SH-SY5Y (cell line): Measurements from ENCODE around the gene ATP12A.

Experiments used
- GATA2 ChIP-seq: IDR thresholded peaks from 2 replicates; pipeline ENCODE4 v1.6.1; 2011; ENCODE audit warnings: mild to moderate bottlenecking, low read depth, low read length
- GATA3 ChIP-seq: IDR thresholded peaks from 2 replicates; pipeline ENCODE4 v1.6.1; 2011; ENCODE audit warnings: low read depth, mild to moderate bottlenecking, low read length, moderate library complexity

The ATP12A gene

DNA sequence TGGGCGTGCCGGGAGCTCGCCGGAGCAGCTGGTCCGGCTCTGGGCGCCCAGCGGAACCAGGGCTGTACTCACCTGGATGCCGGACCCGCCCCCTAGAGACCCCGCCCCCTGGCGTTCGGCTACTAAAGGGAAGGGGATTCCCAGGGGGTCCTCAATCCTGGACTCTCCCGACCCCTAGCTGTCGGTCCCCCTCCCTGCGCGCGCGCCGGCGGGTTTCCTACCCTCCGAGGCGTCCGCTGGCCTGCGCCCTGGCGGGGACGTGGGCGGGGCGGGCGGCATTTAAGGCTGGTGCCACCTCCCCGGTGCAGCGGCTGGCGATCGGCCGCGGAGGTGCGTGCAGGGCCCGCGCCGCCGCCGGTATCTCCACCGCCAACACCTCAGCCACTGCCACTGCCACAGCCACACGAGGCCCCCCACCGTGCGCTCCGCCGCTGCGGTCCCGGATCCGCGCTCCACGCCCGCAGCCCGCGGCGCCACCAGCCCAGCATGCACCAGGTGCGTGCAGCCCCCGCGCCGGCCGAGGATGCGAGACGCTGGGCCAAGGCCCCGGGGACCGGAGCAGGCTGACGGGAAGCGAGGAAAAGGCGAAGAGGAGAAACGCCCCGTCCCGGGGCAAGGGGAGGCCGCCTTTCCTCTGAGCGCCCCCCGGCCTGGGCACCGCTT, at the start of gene ATP12A:
TSS of gene ATP12A (plus strand) at position 151 of the 663 bp plus-strand sequence. CDS start at position 487, 336 bp downstream.
- TF ChIP-seq GATA2 (no peak), GATA3 (no peak)

DNA sequence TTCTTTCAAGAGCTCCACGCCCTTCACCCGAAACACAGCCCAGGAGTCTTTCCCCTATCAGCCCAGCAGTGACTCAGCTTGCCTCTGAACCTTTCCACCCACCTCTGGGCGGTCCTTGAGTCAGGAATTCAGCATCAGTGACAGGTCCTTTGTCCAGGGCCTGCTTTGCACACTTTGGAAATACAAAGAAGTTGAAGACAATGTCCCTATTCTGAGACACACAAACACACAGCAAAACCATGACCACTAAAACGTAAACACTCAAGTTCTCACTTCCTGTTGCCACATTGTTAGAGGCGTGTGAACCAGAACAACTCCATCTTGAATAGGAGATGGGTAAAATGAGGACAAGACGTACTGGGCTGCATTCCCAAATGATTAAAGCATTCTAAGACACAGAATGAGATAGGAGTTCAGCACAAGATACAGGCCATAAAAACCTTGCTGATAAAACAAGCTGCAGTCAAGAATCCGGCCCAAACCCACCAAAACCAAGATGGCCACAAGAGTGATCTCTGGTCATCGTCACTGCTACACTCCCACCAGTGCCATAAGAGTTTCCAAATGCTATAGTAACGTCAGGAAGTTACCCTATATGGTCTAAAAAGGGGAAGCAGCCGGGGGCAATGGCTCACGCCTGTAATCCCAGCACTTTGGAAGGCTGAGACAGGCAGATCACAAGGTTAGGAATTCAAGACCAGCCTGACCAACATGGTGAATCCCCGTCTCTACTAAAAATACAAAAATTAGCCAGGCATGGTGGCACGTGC, 49.2 kb upstream of the ATP12A start:
- TF ChIP-seq GATA2 (no peak), GATA3 (no peak)

DNA sequence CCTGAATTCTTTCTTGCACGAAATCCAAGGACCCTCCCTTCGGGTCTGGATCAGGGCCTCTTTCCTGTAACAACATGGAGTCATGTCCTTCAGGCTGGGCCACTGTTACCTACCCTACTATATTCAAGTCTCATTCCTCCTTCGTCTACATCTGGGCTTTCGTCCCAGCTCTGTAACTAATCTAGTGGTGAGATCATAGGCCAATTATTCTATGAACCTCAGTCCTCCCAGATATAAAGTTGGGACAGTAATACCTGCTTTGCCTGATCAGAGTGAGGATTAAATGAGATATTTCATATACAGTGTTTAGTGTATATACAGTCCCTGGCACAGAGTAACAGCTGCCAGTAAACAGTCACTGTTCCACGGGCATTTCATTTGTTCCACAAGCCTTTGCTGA, 48.3 kb upstream of the ATP12A start:
- TF ChIP-seq GATA3: no peak
- no peak for TF ChIP-seq GATA2

DNA sequence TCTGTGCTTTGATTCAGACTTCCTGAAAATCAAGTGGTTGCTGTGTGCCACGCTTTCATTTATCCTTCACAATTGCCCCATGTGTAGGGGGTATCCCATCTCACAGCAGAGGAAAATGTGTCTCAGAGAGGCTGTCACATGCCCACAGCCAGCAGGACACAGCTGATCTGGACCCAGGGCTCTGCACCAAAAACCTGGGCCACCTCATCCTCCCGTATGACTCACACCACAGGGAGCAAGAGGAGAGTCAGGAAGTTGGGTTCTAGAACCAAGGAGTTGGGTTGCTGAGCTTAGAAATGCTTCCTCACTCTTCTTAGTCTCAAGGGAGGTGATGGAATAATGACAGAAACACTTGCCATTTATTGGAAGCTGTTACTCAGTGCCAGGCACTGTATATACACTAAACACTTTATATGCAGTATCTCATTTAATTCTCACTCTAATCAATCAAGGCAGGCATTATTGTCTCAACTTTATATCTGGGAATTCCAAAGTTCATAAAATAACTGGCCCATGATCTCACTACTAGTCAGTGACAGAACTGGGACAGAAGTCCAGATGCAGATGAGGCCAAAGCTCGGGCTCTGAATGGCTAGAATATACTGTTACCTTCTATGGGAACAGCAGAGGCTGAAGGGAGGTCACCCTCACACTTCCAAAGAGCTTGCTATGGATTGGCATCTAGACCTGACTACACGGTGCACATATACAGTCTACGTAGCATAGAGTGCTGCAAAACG, 47.7 kb upstream of the ATP12A start:
- TF ChIP-seq GATA3: no peak
- TF ChIP-seq GATA2: no peak

DNA sequence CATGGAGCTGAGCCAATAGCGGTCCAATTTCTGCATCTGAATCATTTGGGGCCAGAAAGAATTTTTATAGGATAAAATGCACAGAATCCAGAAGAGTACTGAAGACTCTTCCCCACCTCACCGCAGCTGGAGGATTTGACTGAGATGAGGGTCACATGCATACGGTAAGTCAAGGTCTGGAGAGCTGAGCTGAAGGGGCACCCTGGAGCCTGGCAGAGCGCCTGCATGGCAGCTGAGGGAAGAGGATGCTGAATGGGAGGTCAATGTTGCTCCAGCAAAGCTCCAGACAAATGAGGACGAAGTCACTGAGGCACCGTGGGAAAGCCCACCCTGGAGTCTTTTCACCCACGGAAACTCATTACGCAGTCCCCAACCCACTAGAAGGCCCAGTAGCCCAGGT, 43.4 kb upstream of the ATP12A start:
- TF ChIP-seq GATA3 (no peak), GATA2 (no peak)

DNA sequence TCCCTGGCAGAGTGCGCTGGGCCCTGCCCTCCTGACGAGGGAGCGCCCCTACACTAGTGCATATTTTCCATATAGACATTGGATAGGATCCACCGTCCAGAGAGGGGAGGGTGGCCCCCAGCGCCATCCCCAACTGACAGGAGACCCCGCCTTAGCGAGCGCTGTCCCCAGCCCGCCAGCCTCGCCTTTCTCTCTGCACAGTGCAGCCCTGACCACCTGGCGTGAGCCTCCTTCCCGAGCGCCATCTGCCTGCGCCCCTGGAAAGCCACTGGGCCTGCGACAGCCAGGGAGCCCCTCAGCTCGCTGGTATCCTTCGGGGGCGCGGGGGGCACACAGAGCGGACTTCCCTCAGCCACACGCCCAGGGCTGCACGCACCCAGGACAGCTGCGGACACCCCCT, 42.1 kb upstream of the ATP12A start:
- TF ChIP-seq GATA2: no peak
- TF ChIP-seq GATA3: no peak

DNA sequence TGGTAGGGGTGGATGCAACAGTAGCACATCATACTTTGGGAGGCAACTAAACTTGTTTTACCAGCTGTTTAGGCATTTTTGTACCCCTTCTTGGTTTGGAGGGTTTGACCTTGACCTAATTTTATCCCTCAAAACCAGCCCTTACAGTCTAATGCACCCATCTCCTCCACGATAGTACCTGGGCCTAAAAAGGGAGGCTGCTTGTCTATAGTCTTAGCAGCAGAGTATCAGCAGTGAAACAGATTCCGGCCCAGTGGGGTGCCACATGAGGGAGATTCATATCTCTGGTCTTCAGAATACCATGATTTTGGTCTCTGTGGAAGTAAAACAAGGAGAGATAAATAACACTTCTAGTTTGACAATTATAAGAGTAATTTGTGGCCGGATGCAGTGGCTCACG, 39.5 kb upstream of the ATP12A start:
- TF ChIP-seq GATA2 (no peak), GATA3 (no peak)

DNA sequence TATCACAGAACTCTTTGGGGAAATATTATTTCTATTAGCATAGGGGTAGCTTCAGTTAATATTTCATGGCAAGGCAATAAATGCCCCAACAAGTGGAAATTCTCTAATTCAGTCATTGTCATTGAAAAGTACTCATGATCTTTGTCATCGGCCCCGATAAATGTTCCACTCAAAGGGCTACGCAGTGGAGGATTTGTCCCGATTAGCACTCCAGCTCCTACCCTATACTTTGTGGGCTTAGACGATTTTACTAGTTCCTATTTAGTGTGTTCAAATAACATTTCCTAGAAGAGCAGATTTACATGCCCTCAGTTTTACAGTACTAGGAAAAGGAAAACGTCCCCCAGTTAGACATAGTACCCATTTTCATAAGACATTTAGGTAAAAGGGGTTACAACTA, 38.0 kb upstream of the ATP12A start:
- TF ChIP-seq GATA3 (no peak), GATA2 (no peak)

DNA sequence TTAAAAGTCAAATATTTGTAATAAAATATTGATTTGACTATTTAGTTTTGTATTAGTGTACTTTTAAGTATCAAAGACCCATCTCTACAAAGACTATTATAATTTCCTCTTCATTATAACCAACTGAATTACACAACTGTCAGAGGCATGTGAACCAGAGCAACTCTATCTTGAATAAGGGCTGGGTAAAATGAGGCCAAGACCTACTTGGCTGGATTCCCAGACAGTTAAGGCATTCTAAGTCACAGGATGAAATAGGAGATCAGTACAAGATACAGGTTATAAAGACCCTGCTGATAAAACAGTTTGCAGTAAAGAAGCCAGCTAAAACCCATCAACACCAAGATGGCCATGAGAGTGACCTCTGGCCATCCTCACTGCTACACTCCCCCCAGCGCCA, 36.2 kb upstream of the ATP12A start:
- TF ChIP-seq GATA3: no peak
- TF ChIP-seq GATA2: no peak

DNA sequence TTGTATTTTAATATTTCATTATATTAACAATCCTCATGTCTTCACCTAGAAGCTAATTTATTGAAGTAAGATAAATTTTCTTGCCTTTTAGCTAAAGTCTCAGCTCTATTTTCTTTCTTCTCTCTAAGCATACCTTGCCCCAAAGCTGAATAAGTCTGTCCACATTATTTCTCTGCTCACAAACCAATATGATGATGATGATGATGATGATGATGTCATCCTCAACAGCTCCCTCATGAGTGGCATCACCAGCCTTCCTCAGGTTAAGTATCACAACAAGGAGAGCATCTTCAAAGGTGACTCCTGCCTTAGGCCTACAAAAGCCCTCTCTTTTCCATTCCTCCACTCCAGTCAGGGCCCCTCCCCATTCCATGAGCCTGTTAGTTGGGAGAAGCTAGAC, 31.9 kb upstream of the ATP12A start:
- no peak for TF ChIP-seq GATA2
- no peak for TF ChIP-seq GATA3

DNA sequence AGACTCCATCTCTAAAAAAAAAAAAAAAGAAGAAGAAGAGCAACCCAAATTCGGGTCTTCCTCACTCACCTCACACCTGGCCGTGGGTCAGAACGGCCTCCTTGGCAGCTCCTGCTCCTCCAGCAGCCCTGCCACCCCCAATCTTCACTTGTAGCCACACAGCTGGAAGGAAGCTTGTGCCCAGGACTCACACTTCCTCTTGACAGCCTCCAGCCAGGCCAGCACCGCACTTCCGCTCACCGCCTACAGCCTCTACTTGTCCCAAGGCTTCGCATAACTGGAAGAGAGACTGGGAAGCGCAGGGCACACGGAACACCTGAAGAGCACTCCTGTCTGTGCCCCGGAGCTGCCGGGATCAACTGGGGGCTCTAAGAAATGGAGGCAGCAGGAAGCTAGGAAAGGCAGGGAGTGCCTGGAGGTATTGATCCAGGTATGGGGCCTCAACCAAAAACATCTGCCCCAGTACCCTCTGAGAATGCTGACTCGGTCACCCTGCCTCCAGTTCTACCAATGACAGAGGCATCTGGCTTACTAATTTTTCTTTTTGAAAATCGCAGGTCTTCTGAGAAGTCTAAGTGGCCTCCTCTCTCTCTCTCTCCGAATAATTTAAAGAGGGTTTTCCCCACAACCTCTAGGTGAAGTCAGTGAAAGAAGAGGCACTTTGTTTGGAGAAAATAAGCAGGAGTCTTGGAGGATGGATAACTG, 31.1 kb upstream of the ATP12A start:
- TF ChIP-seq GATA3 (no peak), GATA2 (no peak)

DNA sequence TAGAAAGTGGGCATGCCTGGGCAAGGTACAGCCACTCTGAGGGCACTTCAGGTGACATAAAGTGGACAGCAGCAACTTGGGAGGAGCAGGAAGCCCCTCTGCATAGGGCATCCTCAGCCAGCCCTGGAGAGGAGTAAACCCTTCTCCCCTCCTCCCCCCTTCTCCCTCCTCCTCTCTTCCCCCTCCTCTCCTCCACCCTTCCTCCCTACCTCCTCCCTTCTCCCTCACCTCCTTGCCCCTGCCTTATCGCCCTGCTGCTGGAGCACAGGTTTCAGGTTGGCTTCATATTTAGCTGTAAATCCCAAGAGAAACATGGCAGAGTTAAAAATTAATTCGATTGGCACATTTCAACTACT, 30.5 kb upstream of the ATP12A start:
- TF ChIP-seq GATA3 (no peak), GATA2 (no peak)

DNA sequence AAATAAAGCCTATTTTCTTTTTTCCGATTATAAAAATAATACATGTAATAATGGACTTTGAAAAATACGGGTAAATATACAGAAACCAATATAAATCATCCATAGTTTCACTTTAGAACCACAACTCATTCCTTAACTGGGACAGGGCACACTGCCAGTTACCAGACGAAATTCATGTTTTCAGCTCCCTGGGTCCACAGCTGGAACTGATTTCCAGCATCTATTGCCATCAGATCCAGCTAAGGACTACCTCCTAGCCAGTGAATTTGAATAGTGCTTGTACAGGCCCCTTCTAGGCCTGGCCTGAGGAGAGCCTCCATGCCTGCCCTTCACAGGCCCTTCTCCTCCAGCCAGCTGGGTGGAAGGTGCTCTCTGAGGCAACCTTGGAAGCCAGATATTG, 30.0 kb upstream of the ATP12A start:
- TF ChIP-seq GATA2: no peak
- no peak for TF ChIP-seq GATA3

DNA sequence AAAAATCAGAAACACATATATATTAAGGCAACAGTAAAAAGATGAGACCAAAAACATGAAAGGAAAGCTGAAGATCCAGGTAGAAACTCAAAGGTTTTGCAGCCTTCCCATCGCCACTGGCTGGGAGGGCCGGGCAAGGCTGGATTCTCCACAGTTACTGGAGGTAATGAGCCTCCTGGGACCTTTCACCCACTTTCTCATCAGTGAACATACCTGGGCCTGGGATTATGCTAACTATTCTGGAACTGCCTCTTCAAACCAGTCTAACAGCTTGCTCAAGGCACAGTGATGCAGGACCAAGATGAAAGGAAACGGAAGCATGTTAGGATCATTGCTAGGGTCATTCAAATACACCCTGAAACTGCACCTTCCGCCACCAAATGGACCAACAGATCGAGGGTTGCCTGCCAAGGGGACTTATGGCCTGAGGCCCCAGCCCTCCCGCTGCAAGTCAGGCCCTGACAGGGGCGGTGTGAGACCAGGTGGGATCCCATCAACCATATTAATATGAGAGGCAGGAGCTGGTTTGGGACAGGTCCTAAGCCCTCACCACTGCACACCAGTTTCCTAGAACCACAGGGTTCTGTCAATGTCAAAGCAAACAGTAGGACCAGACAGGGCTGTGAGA, 28.4 kb upstream of the ATP12A start:
- TF ChIP-seq GATA2 (no peak), GATA3 (no peak)

DNA sequence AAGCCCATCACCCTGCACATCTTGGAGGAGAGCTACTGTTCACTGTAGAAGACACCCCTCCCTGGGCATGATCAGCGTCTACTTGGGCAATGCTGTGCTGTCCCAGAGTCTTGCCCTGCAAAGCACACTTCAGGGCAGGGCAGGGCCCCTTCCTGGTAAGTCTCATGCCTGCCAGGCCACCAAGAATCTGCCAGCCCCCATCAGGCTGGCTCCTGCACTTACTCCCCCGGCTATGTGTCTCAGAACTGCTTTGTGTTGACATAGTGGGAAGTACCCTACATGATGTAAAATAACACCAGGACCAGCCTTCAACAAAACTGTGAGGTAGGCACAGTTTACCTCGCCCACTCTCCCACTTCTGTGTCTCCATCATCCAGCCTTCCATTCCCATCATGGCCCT, 27.8 kb upstream of the ATP12A start:
- TF ChIP-seq GATA2 (no peak), GATA3 (no peak)
